Common myeloid progenitor, CD34-positive (primary cell): Measurements from ENCODE around the gene SF3B4.

Source experiments
- CTCF ChIA-PET: fragments of 350-600 bp; sonication (Branson Sonifier 250); formaldehyde crosslinking; loops from one replicate; lab custom pipeline; 2021; ENCODE audit warnings: antibody characterized with exemption; lab: Charles Lee
- POLR2A ChIA-PET: fragments of 350-600 bp; sonication (Branson Sonifier 250); formaldehyde crosslinking; loops from one replicate; lab custom pipeline; 2021; ENCODE audit warnings: antibody characterized with exemption; lab: Charles Lee
- DNase-seq, 3 donors: peaks; one replicate each; pipeline versions ENCODE4 v3.0.0 to v3.0.0-alpha.2; 2013
- H3K27ac ChIP-seq, 2 experiments: 1 replicate in 1 of 2; 2 replicates in 1 of 2; pipeline ENCODE4 v1.7.0; 2013; ENCODE audit warnings: inconsistent platforms in 2 of 2, low read length in 2 of 2, mild to moderate bottlenecking in 2 of 2, low read depth in 1 of 2, moderate library complexity in 1 of 2; ENCODE audit not compliant: severe bottlenecking in 2 of 2, insufficient read depth in 1 of 2, poor library complexity in 1 of 2
- H3K27me3 ChIP-seq, 5 experiments: replicated peaks in 2 of 5; 1 replicate in 3 of 5; 2 replicates in 2 of 5; pipeline versions ENCODE4 v1.6.1 to v1.7.0; 2013; ENCODE audit warnings: low read length in 4 of 5, mild to moderate bottlenecking in 2 of 5, moderate library complexity in 2 of 5, inconsistent platforms in 1 of 5; ENCODE audit not compliant: insufficient read depth in 5 of 5, control insufficient read depth in 4 of 5
- H3K36me3 ChIP-seq, 4 experiments: 1 replicate in 2 of 4; 2 replicates in 2 of 4; pipeline versions ENCODE4 v1.6.1 to v1.7.0; 2013; ENCODE audit warnings: low read length in 3 of 4, control low read depth in 1 of 4, mild to moderate bottlenecking in 1 of 4; ENCODE audit not compliant: control insufficient read depth in 4 of 4, insufficient read depth in 4 of 4
- H3K4me1 ChIP-seq, 4 experiments: 1 replicate in 3 of 4; 2 replicates in 1 of 4; pipeline versions ENCODE4 v1.6.1 to v1.7.1; 2013; ENCODE audit warnings: low read length in 3 of 4, mild to moderate bottlenecking in 3 of 4, control low read depth in 1 of 4, inconsistent platforms in 1 of 4, moderate library complexity in 1 of 4; ENCODE audit not compliant: control insufficient read depth in 4 of 4, insufficient read depth in 4 of 4; ENCODE audit errors: control extremely low read depth in 1 of 4
- H3K4me3 ChIP-seq, 7 experiments: 1 replicate in 4 of 7; 2 replicates in 3 of 7; pipeline versions ENCODE4 v1.5.1 to v1.7.0; 2013; ENCODE audit warnings: mild to moderate bottlenecking in 7 of 7, low read length in 6 of 7, moderate library complexity in 6 of 7, inconsistent platforms in 2 of 7, low read depth in 2 of 7, control low read depth in 1 of 7; ENCODE audit not compliant: insufficient read depth in 4 of 7, control insufficient read depth in 1 of 7; ENCODE audit errors: extremely low read depth in 1 of 7
- H3K9me3 ChIP-seq, 5 experiments: 1 replicate in 4 of 5; 2 replicates in 1 of 5; pipeline versions ENCODE4 v1.6.1 to v1.7.1; 2013; ENCODE audit warnings: low read length in 4 of 5, mild to moderate bottlenecking in 2 of 5, inconsistent platforms in 1 of 5, low read depth in 1 of 5, moderate library complexity in 1 of 5; ENCODE audit not compliant: control insufficient read depth in 4 of 5, insufficient read depth in 2 of 5; ENCODE audit errors: control extremely low read depth in 1 of 5
- WGBS: methylation state at CpG from one replicate; pipeline ENCODE4 v1.1.5; 2013; ENCODE audit not compliant: insufficient coverage; 5-methylcytosine and 5-hydroxymethylcytosine counted together

SF3B4 gene

DNA sequence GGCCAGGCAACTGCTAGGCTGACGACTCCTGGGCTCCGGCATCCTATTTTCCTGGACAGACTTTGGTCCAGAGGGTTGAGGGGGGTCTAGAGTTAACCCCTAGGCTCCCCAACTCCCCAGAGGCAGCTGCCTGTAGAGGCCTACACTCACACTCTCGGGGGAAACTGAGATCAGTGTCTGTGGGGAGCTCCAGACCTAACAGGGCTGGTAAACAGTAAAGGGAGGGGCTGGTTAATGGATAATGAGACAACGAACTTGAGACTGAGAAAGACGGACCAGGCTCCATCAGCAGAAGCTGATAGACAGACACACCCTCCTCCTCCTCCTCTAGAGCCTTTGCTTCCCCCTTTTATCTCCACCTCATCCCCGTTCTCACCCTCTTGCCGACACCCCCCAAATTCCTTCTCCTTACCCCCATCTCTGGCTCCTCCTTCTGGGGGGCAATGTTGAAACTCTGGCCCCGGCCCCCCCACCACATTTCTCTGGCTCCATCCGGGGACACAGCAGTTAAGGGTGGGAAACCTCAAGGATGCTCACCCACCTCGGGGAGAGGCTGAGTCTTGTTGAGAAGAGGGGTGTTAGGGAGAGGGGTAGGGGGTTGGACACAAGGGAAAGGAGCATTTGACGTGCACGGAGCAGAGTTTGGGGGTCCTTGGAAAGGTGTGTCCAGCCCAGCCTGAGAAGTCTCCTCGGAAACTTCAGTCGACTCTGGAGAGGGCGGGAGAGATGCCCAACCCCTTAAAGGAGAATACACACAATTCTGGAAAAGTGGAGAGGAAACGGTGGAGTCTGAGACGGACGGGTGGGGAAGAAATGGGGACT is 8.8 kb upstream of the SF3B4 start, which contains the start of gene MTMR11:
MTMR11 (minus strand) TSS at position 710 of the 822 bp plus-strand sequence; CDS start at position 478, 232 bp downstream.
- H3K27ac ChIP-seq = no peak within 1 kb of the TSS
- H3K9me3 ChIP-seq = no peaks in the 10 kb centered on the region
- ChIA-PET POLR2A (no interaction called here), CTCF (no interaction called here)
- DNase-seq = no peak
- H3K27me3 ChIP-seq = no peaks in the 10 kb centered on the region
- H3K4me3 ChIP-seq = peak within 1 kb of the TSS in 1 of 7 experiments; percentile 42
- no peaks in the 10 kb centered on the region for H3K36me3 ChIP-seq
- H3K4me1 ChIP-seq = peaks cover 0 to 24% (median 13%) of the 10 kb centered on the region in 4 experiments
- WGBS = 79% methylated on average over 9 of the region's 18 CpGs

DNA sequence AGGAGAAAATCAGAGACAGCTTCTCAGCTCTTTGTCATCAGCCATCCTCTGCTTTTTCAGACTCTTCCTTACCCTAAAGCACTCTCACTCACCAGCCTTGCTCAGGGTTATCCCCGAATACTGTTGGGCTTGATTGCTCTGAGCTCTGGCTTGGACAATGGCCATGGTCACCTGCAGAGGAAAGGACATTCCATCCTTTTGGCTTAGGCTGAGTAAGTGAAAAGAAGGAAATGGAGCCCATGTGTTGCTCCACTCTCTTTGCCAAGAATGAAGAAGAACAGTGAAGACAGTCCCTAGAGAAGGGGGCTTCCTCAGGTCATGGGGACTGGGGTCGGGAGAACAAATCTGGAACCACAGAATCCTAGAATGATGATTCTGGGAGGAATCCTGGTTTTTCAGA is 6.8 kb upstream of the SF3B4 start:
- POLR2A ChIA-PET = no interaction called here

DNA sequence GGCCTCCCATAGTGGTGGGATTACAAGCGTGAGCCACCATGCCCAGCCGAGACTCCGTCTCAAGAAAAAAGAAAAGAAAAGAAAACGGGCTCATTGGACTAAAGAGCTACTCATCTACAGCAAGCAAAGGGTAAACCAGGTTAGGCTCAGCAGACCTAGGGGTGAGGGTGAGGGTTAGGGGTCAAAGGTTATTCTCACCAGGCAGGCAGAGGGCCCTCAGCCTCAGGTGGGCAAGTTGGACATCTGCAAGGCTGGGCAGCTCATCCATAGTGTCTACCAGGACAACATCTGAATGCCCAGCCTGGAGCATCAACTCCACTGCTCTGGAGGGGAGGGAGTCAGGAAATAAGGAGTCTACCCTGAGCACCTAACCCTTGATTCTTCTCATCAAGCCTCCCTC is 5.6 kb upstream of the SF3B4 start:
- 100% methylated on average over 4 of the region's 4 CpGs for WGBS
- no peak for DNase-seq
- CTCF ChIA-PET = interaction anchor here (1.3 to 2.5 kb wide), 3 partner anchors 9 to 236 kb away, joined by 3 to 8 read pairs (median 3); no protein-coding TSS in a partner anchor
- no peaks in the 10 kb centered on the region for H3K36me3 ChIP-seq
- H3K27me3 ChIP-seq = no peaks in the 10 kb centered on the region
- H3K9me3 ChIP-seq = no peaks in the 10 kb centered on the region
- no peak overlapping the region for H3K27ac ChIP-seq
- peaks cover 5 to 26% (median 13%) of the 10 kb centered on the region in 4 experiments for H3K4me1 ChIP-seq
- no peak overlapping the region for H3K4me3 ChIP-seq
- POLR2A ChIA-PET = no interaction called here

More for the DNA sequence above, 6.8 kb upstream of the SF3B4 start:
- H3K27ac ChIP-seq = no peak overlapping the region
- H3K4me1 ChIP-seq = peaks cover 0 to 24% (median 12%) of the 10 kb centered on the region in 4 experiments
- CTCF ChIA-PET = interaction anchor here (1.3 to 1.4 kb wide), 2 partner anchors 8 to 235 kb away, joined by 3 read pairs; no protein-coding TSS in a partner anchor
- H3K9me3 ChIP-seq = no peaks in the 10 kb centered on the region
- no peak for DNase-seq
- H3K27me3 ChIP-seq = no peaks in the 10 kb centered on the region
- no peak overlapping the region for H3K4me3 ChIP-seq
- no peaks in the 10 kb centered on the region for H3K36me3 ChIP-seq
- WGBS = 100% methylated on average over 1 of the region's 2 CpGs

DNA sequence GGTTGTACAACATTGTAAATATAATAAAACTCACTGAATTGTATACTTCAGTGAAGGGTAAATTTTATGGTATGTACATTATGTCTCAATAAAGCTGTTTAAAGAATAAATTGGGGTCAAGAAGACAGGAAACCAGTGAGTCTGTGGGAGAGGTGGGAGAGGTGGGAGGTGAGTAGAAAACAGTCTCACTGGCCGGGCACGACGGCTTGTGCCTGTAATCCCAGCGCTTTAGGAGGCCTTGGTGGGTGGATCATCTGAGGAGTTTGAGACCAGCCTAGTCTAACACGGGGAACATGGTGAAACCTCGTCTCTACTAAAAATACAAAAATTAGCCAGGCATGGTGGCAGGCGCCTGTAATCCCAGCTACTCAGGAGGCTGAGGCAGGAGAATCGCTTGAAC is 4.9 kb upstream of the SF3B4 start:
- Histone ChIP-seq H3K9me3 (no peaks in the 10 kb centered on the region), H3K27ac (no peak overlapping the region), H3K27me3 (no peaks in the 10 kb centered on the region), H3K36me3 (no peaks in the 10 kb centered on the region), H3K4me1 (peaks cover 5 to 22% (median 9%) of the 10 kb centered on the region in 4 experiments), H3K4me3 (no peak overlapping the region)
- ChIA-PET POLR2A (no interaction called here), CTCF (interaction anchor here (1.1 to 2.5 kb wide), 2 partner anchors 12 to 18 kb away, joined by 3 to 8 read pairs; no protein-coding TSS in a partner anchor)
- 97% methylated on average over 3 of the region's 8 CpGs for WGBS
- DNase-seq = no peak

DNA sequence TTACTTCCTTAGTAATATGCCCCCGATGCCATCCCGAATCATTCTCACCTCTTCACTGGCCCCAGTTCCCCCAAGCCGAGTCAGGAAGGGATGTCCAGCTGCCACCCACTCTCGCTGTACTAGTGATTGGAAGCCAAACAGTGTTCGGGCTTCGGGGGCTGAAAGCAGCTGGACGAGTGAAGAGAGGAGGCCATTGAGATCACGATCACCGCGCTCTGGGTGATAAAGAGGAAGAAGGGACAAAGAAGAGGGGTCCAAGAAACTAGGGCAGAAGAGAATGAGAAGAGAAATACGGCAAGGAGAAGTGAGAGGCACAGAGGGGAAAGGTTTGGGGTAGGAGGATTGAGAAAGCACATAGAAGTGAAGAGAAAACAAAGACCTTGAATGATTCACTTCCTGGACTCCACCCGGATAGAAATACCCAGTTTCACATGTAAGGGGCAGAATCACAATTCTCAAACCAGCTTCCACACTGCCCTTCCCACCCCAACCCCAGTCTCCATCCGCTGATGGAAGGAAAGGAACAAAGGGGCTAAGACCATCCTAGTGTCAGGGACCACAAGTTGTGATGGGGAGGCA is 3.7 kb upstream of the SF3B4 start:
- Histone ChIP-seq H3K4me1 (peaks cover 7 to 26% (median 14%) of the 10 kb centered on the region in 4 experiments), H3K36me3 (peaks cover 0 to 4% (median 4%) of the 10 kb centered on the region in 4 experiments), H3K27me3 (no peaks in the 10 kb centered on the region), H3K9me3 (no peaks in the 10 kb centered on the region), H3K4me3 (no peak overlapping the region), H3K27ac (no peak overlapping the region)
- DNase-seq = no peak
- POLR2A ChIA-PET = interaction anchor here (0.6 to 0.7 kb wide), 2 partner anchors 66 to 220 kb away, joined by 3 to 13 read pairs; no protein-coding TSS in a partner anchor
- CTCF ChIA-PET = interaction anchor here (2.5 kb wide), 1 partner anchor 13 kb away, joined by 8 read pairs; no protein-coding TSS in a partner anchor
- 93% methylated on average over 10 of the region's 13 CpGs for WGBS

DNA sequence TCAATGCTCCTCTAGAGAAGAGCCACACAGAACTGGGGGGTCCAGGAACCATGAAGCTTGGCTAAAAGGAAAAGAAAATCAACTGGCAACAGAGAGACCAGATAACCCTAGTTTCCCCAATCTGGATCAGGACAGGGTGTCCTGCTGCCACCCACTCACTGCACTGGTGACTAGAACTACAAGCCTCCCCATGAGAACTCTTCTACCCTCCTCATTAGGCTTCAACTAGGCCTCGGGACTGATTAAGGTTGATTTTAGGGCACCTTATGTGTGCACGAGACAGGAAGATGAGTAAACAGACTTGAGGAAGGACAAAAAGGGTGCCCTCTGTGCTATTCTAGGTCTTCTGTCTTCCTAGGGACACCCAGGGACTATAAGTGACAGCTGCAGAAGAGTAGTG is 2.3 kb upstream of the SF3B4 start:
- H3K4me1 ChIP-seq = peaks cover 7 to 33% (median 18%) of the 10 kb centered on the region in 4 experiments
- H3K4me3 ChIP-seq = no peak overlapping the region
- peaks cover 3 to 19% (median 18%) of the 10 kb centered on the region in 4 experiments for H3K36me3 ChIP-seq
- H3K9me3 ChIP-seq = no peaks in the 10 kb centered on the region
- ChIA-PET CTCF (interaction anchor here (1.0 to 2.4 kb wide), 3 partner anchors 10 to 41 kb away, joined by 3 to 12 read pairs (median 5); a partner anchor contains a TSS), POLR2A (interaction anchor here (2.4 kb wide), 1 partner anchor 43 kb away, joined by 17 read pairs; a partner anchor contains a TSS)
- no peak for DNase-seq
- H3K27ac ChIP-seq = no peak overlapping the region
- 100% methylated on average over 2 of the region's 2 CpGs for WGBS
- no peaks in the 10 kb centered on the region for H3K27me3 ChIP-seq
